ENCODE results near the gene VGLL3. TPM values are rescaled to one million over a fixed set of nuclear protein-coding genes. Genes with fewer than 3 reads are reported as not detected.

The VGLL3 gene
- total and polyA plus RNA-seq, 9 donors: 7.7 to 36.3 (median 20.4) TPM

DNA sequence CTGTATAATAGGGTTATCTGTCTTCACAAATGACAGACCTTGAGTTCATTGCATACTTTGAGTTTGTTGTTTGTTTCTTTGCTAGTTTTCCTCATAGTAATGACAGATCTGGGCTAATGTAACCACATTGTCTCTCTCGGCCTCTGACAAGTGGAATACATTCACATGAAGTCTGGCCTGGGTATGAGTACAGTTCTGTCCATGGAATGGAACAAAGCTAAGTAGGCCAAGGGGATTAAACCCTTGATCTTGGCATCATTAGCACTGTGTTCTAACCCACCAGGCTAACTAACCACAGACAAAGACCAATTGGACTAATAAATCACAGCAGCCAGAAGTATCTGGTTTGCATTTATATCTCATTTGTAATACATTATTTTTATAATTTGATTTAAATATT is 7.6 kb upstream of the VGLL3 start:
- no peaks in the 10 kb centered on the region for H3K27me3 ChIP-seq
- 86 to 97% (median 88%) methylated on average over 1 of the region's 1 CpG for WGBS, 3 donors
- intact Hi-C loops (cut with DNase I): loop anchor here in 1 of 4 donors (10.0 kb wide), 1 partner anchor 86 kb away; no protein-coding TSS in a partner anchor
- TF ChIP-seq EP300 (IDR thresholded peaks at IDR 0.05): no peak
- no peak for TF ChIP-seq POLR2A (IDR thresholded peaks at IDR 0.05)
- TF ChIP-seq, protein P1, sequence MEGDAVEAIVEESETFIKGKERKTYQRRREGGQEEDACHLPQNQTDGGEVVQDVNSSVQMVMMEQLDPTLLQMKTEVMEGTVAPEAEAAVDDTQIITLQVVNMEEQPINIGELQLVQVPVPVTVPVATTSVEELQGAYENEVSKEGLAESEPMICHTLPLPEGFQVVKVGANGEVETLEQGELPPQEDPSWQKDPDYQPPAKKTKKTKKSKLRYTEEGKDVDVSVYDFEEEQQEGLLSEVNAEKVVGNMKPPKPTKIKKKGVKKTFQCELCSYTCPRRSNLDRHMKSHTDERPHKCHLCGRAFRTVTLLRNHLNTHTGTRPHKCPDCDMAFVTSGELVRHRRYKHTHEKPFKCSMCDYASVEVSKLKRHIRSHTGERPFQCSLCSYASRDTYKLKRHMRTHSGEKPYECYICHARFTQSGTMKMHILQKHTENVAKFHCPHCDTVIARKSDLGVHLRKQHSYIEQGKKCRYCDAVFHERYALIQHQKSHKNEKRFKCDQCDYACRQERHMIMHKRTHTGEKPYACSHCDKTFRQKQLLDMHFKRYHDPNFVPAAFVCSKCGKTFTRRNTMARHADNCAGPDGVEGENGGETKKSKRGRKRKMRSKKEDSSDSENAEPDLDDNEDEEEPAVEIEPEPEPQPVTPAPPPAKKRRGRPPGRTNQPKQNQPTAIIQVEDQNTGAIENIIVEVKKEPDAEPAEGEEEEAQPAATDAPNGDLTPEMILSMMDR (IDR thresholded peaks at IDR 0.05): no peak
- no peak overlapping the region for H3K4me3 ChIP-seq
- no peak overlapping the region for H3K27ac ChIP-seq
- no peaks in the 10 kb centered on the region for H3K36me3 ChIP-seq
- H3K9me3 ChIP-seq: no peaks in the 10 kb centered on the region
- no peak for DNase-seq
- H3K4me1 ChIP-seq (ENCODE audit: insufficient read depth): no peaks in the 10 kb centered on the region

- H3K4me3 ChIP-seq: no peak overlapping the region
- no peak for DNase-seq
- no peaks in the 10 kb centered on the region for H3K9me3 ChIP-seq
- no peaks in the 10 kb centered on the region for H3K27me3 ChIP-seq
- TF ChIP-seq EP300 (IDR thresholded peaks at IDR 0.05): no peak
- TF ChIP-seq POLR2A (IDR thresholded peaks at IDR 0.05): no peak
- TF ChIP-seq, protein P1 (IDR thresholded peaks at IDR 0.05): no peak
- H3K4me1 ChIP-seq (ENCODE audit: insufficient read depth): no peaks in the 10 kb centered on the region
- H3K36me3 ChIP-seq: no peaks in the 10 kb centered on the region
- intact Hi-C loops (cut with DNase I): loop anchor here in 1 of 4 donors (10.0 kb wide), 1 partner anchor 88 kb away; no protein-coding TSS in a partner anchor
- no peak overlapping the region for H3K27ac ChIP-seq
- WGBS, 3 donors: 80 to 91% (median 86%) methylated on average over 5 of the region's 5 CpGs
These were observed 5.5 kb upstream of the VGLL3 start for GRCh38 chr3:86996261-86996955.

DNA sequence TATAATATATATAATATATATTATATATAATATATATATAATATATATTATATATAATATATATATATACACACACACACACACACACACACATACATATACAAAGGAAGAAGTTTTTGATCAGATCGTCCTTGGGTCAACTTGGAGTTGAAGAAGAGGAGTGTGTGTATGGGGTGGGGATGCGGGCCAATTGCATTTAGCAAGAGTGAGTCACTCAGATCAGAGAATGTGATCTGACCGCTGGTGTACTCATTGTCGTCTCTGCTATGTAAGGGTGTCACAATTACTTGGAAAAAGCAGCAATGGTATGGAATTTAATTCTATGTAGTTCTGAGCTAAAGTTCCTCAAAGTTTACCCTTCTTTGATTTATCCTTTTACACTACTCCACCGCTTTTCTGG is 4.6 kb upstream of the VGLL3 start:
- H3K4me3 ChIP-seq: no peak overlapping the region
- H3K4me1 ChIP-seq (ENCODE audit: insufficient read depth): no peaks in the 10 kb centered on the region
- H3K9me3 ChIP-seq: no peaks in the 10 kb centered on the region
- H3K36me3 ChIP-seq: no peaks in the 10 kb centered on the region
- DNase-seq: no peak
- intact Hi-C loops (cut with DNase I): loop anchor here in 1 of 4 donors (10.0 kb wide), 1 partner anchor 89 kb away; no protein-coding TSS in a partner anchor
- WGBS, 3 donors: 85 to 91% (median 90%) methylated on average over 5 of the region's 5 CpGs
- no peak for TF ChIP-seq POLR2A (IDR thresholded peaks at IDR 0.05)
- TF ChIP-seq, protein P1 (IDR thresholded peaks at IDR 0.05): no peak
- no peak for TF ChIP-seq EP300 (IDR thresholded peaks at IDR 0.05)
- no peaks in the 10 kb centered on the region for H3K27me3 ChIP-seq
- H3K27ac ChIP-seq: no peak overlapping the region

DNA sequence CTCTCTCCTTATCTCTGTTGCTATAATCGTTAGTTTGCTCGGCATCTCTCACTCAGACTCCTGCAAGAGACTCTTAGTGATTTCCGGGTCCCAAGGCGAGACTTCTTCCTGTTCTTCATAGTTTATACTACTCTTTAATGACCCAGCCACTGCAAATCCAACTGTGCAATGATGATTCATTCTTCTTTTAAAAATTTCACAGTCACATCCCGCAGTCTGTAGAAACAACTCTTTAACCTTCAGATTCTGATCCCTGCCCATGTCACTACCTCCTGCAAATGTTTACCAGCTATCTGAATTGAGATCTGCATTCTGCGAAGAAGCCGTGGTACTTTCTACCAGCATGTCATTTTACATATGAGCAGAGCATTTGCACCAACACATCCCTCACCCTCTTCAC is 2.8 kb upstream of the VGLL3 start:
- intact Hi-C loops (cut with DNase I): loop anchor here in 1 of 4 donors (10.0 kb wide), 1 partner anchor 91 kb away; no protein-coding TSS in a partner anchor
- Histone ChIP-seq H3K27me3 (no peaks in the 10 kb centered on the region), H3K36me3 (no peaks in the 10 kb centered on the region), H3K4me1 (ENCODE audit: insufficient read depth) (no peaks in the 10 kb centered on the region), H3K27ac (no peak overlapping the region), H3K4me3 (no peak overlapping the region), H3K9me3 (no peaks in the 10 kb centered on the region)
- 39 to 69% (median 45%) methylated on average over 7 of the region's 7 CpGs for WGBS, 3 donors
- TF ChIP-seq EP300 (IDR thresholded peaks at IDR 0.05) (no peak), POLR2A (IDR thresholded peaks at IDR 0.05) (no peak)
- TF ChIP-seq, protein P1 (IDR thresholded peaks at IDR 0.05): no peak
- no peak for DNase-seq
